PC-3 (cell line): ENCODE results near the gene ZBTB7C. TPM values are rescaled to one million over a fixed set of nuclear protein-coding genes. Genes with fewer than 3 reads are reported as not detected.

Experiments
- ATAC-seq: fragments of 200-7000 bp; cut with Tn5 transposase; 2 replicates; pipeline ENCODE4 v1.9.1; 2020; ENCODE audit warnings: mild to moderate bottlenecking, moderate library complexity
- BruUV-seq: library from RNA; stranded (reverse); fragments of 400-500 nt; replicated peaks from 2 replicates; lab custom pipeline; 2021; lab: Mats Ljungman, UMichigan
- CTCF ChIA-PET: fragments of 300-600 bp; sonication (Branson Sonifier 250); formaldehyde crosslinking; loops from one replicate; lab custom pipeline; 2022; ENCODE audit warnings: antibody characterized with exemption; lab: Charles Lee
- POLR2A ChIA-PET: fragments of 300-600 bp; sonication (Branson Sonifier 250); formaldehyde crosslinking; loops from one replicate; lab custom pipeline; 2022; ENCODE audit warnings: antibody characterized with exemption; ENCODE audit not compliant: unreplicated experiment; lab: Charles Lee
- DNase-seq: peaks from one replicate; pipeline ENCODE4 v3.0.0-alpha.2; 2015
- H2AFZ ChIP-seq: fragments of 300-600 bp; sonication (generic); 2 replicates; pipeline ENCODE4 v1.6.0; 2016; ENCODE audit warnings: antibody characterized with exemption, low read length
- H3F3A ChIP-seq: fragments of 300-600 bp; sonication (generic); one replicate; pipeline ENCODE4 v1.6.0; 2017; ENCODE audit warnings: antibody characterized with exemption, low read length, control low read depth, mild to moderate bottlenecking; ENCODE audit not compliant: unreplicated experiment
- H3K27ac ChIP-seq: fragments of 300-600 bp; sonication (generic); 2 replicates; pipeline ENCODE4 v1.5.1; 2016; ENCODE audit warnings: mild to moderate bottlenecking, low read length
- H3K27me3 ChIP-seq: fragments of 300-600 bp; sonication (generic); 2 replicates; pipeline ENCODE4 v1.6.1; 2016; ENCODE audit warnings: low read length, mixed read lengths
- H3K36me3 ChIP-seq: fragments of 300-600 bp; sonication (generic); 2 replicates; pipeline ENCODE4 v1.6.1; 2016; ENCODE audit warnings: low read depth, mixed run types, low read length, mixed read lengths
- H3K4me1 ChIP-seq: fragments of 300-600 bp; sonication (generic); 2 replicates; pipeline ENCODE4 v1.5.1; 2016; ENCODE audit warnings: low read length; ENCODE audit not compliant: insufficient read depth
- H3K4me2 ChIP-seq: fragments of 300-600 bp; sonication (generic); 2 replicates; pipeline ENCODE4 v1.6.0; 2016; ENCODE audit warnings: low read length
- H3K4me3 ChIP-seq: fragments of 300-600 bp; sonication (generic); 2 replicates; pipeline ENCODE4 v1.5.1; 2016; ENCODE audit warnings: mild to moderate bottlenecking, low read length, mixed read lengths
- H3K79me2 ChIP-seq: fragments of 300-600 bp; sonication (generic); 2 replicates; pipeline ENCODE4 v1.6.1; 2017; ENCODE audit warnings: low read length, mixed read lengths
- H3K9ac ChIP-seq: fragments of 300-600 bp; sonication (generic); 2 replicates; pipeline ENCODE4 v1.6.0; 2016; ENCODE audit warnings: mild to moderate bottlenecking, low read length
- H3K9me2 ChIP-seq: fragments of 300-600 bp; sonication (generic); replicated peaks from 2 replicates; pipeline ENCODE4 v1.6.1; 2016; ENCODE audit warnings: mixed run types, low read length, mixed read lengths
- H3K9me3 ChIP-seq: fragments of 300-600 bp; sonication (generic); 2 replicates; pipeline ENCODE4 v1.6.1; 2016; ENCODE audit warnings: low read length, mixed read lengths
- H4K20me1 ChIP-seq: fragments of 300-600 bp; sonication (generic); 2 replicates; pipeline ENCODE4 v1.6.1; 2016; ENCODE audit warnings: low read length, mixed read lengths
- EZH2 ChIP-seq: fragments of 300-600 bp; sonication (generic); IDR thresholded peaks from one replicate; pipeline ENCODE4 v1.6.1; 2017; ENCODE audit warnings: antibody characterized with exemption, mild to moderate bottlenecking, low read length; ENCODE audit not compliant: unreplicated experiment
- EZH2phosphoT487 ChIP-seq: fragments of 300-600 bp; sonication (generic); IDR thresholded peaks from 2 replicates; pipeline ENCODE4 v1.6.1; 2018; ENCODE audit warnings: mild to moderate bottlenecking, antibody characterized with exemption, low read length, borderline replicate concordance
- intact Hi-C: fragments of 100-400 bp; cut with micrococcal nuclease; formaldehyde crosslinking; loops from 2 replicates; pipeline ENCODE4 v1.9.0; 2023
- total RNA-seq: library from RNA; depleted of rRNA; stranded (reverse); fragments of >200 nt; gene quantifications from 2 replicates; pipeline ENCODE4 v1.2.3, GENCODE V29; 2014
- TF ChIP-seq, protein P1 (sequence below): fragments of 300-600 bp; sonication (generic); conservative IDR thresholded peaks from 2 replicates; pipeline ENCODE4 v1.5.1; 2017; ENCODE audit warnings: antibody characterized with exemption, low read depth, mild to moderate bottlenecking, low read length

ZBTB7C gene
- total RNA-seq, 1 experiment from 2014 or later, result 1.3 TPM

DNA sequence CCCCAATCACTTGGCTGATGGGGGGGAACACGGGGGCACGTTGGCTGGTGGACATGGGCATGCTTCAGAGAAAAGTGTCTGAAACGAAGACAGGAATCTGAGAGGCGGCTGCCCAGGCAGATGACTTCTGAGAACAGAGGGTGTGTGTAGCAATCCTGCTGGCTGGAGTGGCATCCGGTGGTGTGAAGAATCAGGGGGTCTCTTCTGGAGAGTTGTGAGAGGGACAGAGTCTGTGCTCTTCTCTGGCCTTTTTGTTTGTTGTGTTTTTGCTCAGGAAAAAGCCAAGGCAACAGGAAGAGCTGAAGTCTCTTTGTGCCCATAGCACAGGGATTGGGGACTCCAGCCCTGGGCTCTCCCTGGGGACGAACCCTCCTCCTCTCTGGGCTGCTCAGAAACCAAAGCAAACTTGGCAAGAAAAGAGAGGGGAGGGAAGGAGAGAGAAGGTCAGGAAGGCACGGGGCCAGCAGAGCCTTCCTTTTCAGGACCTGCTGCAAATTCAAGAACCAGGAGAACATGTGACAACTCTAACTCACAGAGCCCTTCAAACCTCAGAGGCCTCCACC is 381.7 kb downstream of the ZBTB7C start:
- DNase-seq (no peak), ATAC-seq (no peak)
- no peaks in the 10 kb centered on the region for H3K27me3 ChIP-seq
- CTCF ChIA-PET, result no interaction called here
- no peak overlapping the region for H2AFZ ChIP-seq
- H4K20me1 ChIP-seq, result no peaks in the 10 kb centered on the region
- H3F3A ChIP-seq, result no peaks in the 10 kb centered on the region
- H3K9me2 ChIP-seq, result no peaks in the 10 kb centered on the region
- H3K27ac ChIP-seq, result no peak overlapping the region
- H3K4me1 ChIP-seq, result peaks cover 10% of the 10 kb centered on the region
- no peaks in the 10 kb centered on the region for H3K9me3 ChIP-seq
- H3K36me3 ChIP-seq, result no peaks in the 10 kb centered on the region
- TF ChIP-seq EZH2phosphoT487 (no peak), EZH2 (no peak)
- TF ChIP-seq, protein P1, sequence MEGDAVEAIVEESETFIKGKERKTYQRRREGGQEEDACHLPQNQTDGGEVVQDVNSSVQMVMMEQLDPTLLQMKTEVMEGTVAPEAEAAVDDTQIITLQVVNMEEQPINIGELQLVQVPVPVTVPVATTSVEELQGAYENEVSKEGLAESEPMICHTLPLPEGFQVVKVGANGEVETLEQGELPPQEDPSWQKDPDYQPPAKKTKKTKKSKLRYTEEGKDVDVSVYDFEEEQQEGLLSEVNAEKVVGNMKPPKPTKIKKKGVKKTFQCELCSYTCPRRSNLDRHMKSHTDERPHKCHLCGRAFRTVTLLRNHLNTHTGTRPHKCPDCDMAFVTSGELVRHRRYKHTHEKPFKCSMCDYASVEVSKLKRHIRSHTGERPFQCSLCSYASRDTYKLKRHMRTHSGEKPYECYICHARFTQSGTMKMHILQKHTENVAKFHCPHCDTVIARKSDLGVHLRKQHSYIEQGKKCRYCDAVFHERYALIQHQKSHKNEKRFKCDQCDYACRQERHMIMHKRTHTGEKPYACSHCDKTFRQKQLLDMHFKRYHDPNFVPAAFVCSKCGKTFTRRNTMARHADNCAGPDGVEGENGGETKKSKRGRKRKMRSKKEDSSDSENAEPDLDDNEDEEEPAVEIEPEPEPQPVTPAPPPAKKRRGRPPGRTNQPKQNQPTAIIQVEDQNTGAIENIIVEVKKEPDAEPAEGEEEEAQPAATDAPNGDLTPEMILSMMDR, result no peak
- no peaks in the 10 kb centered on the region for H3K79me2 ChIP-seq
- no peak overlapping the region for H3K4me2 ChIP-seq
- BruUV-seq, result no TSS peak
- POLR2A ChIA-PET, result no interaction called here
- H3K4me3 ChIP-seq, result no peak overlapping the region
- intact Hi-C loops, result no loop called here
- H3K9ac ChIP-seq, result no peak overlapping the region

DNA sequence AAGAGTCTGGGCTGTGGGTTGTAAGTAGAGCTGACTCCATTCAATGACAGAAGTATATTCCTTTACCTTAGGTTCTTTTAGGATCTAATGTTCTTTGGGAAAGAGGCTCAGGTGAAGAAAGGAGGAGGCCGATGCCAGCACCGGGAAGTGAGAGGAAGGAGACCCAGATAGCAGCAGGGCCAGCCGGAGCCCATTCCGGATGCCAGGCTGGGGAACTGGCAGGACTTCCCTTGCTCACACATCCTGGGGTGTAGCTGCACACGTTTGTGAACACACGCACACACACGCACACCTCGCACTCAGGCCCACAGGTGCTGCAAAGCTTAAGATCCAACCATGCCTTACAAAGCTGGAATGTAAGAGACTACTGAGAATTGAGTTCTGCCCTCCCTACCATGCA is 383.0 kb downstream of the ZBTB7C start:
- Histone ChIP-seq H3K9me2 (no peaks in the 10 kb centered on the region), H3F3A (no peaks in the 10 kb centered on the region), H3K4me3 (no peak overlapping the region), H2AFZ (no peak overlapping the region), H3K27ac (no peak overlapping the region), H4K20me1 (no peaks in the 10 kb centered on the region), H3K9ac (no peak overlapping the region), H3K79me2 (no peaks in the 10 kb centered on the region), H3K4me1 (peaks cover 10% of the 10 kb centered on the region), H3K9me3 (no peaks in the 10 kb centered on the region), H3K4me2 (no peak overlapping the region), H3K36me3 (no peaks in the 10 kb centered on the region), H3K27me3 (no peaks in the 10 kb centered on the region)
- intact Hi-C loops, result no loop called here
- POLR2A ChIA-PET, result no interaction called here
- BruUV-seq, result no TSS peak
- ATAC-seq (no peak), DNase-seq (no peak)
- TF ChIP-seq, protein P1, result no peak
- TF ChIP-seq EZH2phosphoT487, result no peak
- no peak for TF ChIP-seq EZH2
- CTCF ChIA-PET, result no interaction called here

DNA sequence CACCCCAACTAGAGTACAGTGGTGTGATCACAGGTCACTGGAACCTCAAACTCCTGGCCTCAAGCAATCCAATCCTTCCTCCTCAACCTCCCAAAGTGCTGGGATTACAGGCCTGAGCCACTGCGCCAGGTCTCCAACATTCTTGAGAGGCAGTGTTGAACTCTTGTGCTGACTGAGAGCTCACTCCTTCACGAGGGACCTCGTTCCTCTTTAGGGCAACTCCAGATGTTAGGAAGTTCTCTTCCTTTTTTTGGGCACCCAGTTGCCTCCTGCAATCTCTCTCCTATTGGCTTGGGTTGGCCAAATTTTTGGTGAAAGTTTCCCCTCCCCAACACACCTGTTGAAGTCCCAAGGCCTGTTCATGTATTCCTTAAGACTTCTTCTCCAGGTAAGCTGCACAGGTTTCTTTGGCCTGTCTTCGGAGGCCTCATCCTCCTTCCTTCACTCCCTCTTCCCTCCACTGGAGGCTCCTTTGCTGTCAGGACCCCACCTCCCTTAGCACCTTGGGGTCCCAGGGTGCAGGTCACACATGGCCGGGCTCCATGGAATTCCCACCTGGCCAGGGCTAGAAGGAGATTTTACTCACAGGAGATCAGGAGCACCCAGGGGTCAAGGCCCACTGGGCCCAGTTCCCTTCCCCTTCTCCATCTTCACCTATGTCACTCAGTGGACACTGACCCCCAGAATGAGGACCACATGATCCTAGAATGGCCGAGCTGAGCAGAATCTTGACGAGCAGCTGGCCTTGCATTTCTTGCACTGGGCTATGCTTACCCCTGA is 384.1 kb downstream of the ZBTB7C start:
- TF ChIP-seq EZH2phosphoT487, result no peak
- TF ChIP-seq EZH2, result no peak
- TF ChIP-seq, protein P1, result no peak
- no peaks in the 10 kb centered on the region for H3K27me3 ChIP-seq
- H2AFZ ChIP-seq, result no peak overlapping the region
- ATAC-seq (no peak), DNase-seq (no peak)
- no peaks in the 10 kb centered on the region for H4K20me1 ChIP-seq
- H3K9me2 ChIP-seq, result no peaks in the 10 kb centered on the region
- CTCF ChIA-PET, result no interaction called here
- H3K27ac ChIP-seq, result no peak overlapping the region
- no peaks in the 10 kb centered on the region for H3K36me3 ChIP-seq
- no peaks in the 10 kb centered on the region for H3K9me3 ChIP-seq
- intact Hi-C loops, result no loop called here
- no peak overlapping the region for H3K9ac ChIP-seq
- no peak overlapping the region for H3K4me3 ChIP-seq
- POLR2A ChIA-PET, result no interaction called here
- no TSS peak for BruUV-seq
- no peaks in the 10 kb centered on the region for H3K79me2 ChIP-seq
- no peaks in the 10 kb centered on the region for H3F3A ChIP-seq
- no peak overlapping the region for H3K4me2 ChIP-seq
- peaks cover 10% of the 10 kb centered on the region for H3K4me1 ChIP-seq
